OCI-LY3 (cell line): ENCODE measurements around the gene MYL11.

Source experiments
- CTCF ChIP-seq: fragments of 200-600, 300-600 bp; sonication (generic); IDR thresholded peaks from 2 replicates; pipeline ENCODE4 v1.5.1; 2014; ENCODE audit warnings: antibody characterized with exemption, low read length, low read depth
- EZH2phosphoT487 ChIP-seq: fragments of 200-600 bp; shearing (Covaris generic); IDR thresholded peaks from 2 replicates; pipeline ENCODE4 v1.6.1; 2018; ENCODE audit warnings: antibody characterized with exemption, mixed run types, low read depth

GRCh38 chr16:30417529-30418349, 43.1 kb downstream of the MYL11 start:
- TF ChIP-seq CTCF (no peak), EZH2phosphoT487 (no peak)
